SK-N-MC (cell line): ENCODE results near the gene YPEL2.

Experiments
- EZH2 ChIP-seq: fragments of 200-600 bp; sonication (generic); IDR thresholded peaks from one replicate; pipeline ENCODE4 v1.6.1; 2017; ENCODE audit warnings: antibody characterized with exemption
- POLR2AphosphoS5 ChIP-seq: IDR thresholded peaks from 2 replicates; pipeline ENCODE4 v1.6.1; 2012; ENCODE audit warnings: mild to moderate bottlenecking, low read depth, low read length, borderline replicate concordance

DNA sequence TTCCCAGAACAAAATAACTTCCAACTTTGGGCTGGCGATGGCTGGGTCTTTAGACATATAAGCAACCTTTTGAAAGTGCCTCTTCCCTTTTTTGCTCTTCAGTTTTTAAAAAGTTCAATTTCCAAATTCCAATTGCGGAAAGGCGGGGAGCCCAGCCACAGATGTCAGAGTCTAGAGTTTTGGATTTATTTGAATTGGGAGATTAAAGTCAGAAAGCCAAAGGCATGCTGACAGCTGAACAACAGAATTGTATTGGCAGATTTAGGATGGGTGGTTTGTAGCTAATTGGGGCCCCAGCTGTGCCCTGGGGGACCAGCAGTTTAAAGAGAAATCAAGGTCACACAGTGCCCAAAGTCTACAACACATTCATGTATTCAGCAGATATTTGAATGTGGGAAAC, 10.5 kb downstream of the YPEL2 start:
- TF ChIP-seq EZH2 (no peak), POLR2AphosphoS5 (no peak)
